Activated naive CD4-positive, alpha-beta T cell treated with anti-CD3 and anti-CD28 coated beads, Interleukin-2, amount 10 ng/mL, durations not matched to agents 7 days and 5 days (primary cell): ENCODE data around the gene EARS2.

ENCODE experiments used
- CTCF ChIA-PET: fragments of 350-600 bp; sonication (Branson Sonifier 250); formaldehyde crosslinking; loops from one replicate; lab custom pipeline; 2021; ENCODE audit warnings: antibody characterized with exemption; lab: Charles Lee
- DNase-seq: peaks from one replicate; pipeline ENCODE4 v3.0.0-alpha.2; 2020
- H3K27ac Mint-ChIP-seq: one replicate; pipeline ENCODE4 v1.8.0; 2021; ENCODE audit warnings: mild to moderate bottlenecking, moderate library complexity, mixed read lengths
- H3K27me3 Mint-ChIP-seq: one replicate; pipeline ENCODE4 v1.8.0; 2021; ENCODE audit warnings: mild to moderate bottlenecking, mixed read lengths
- H3K36me3 Mint-ChIP-seq: one replicate; pipeline ENCODE4 v1.8.0; 2021; ENCODE audit warnings: mixed read lengths
- H3K4me1 Mint-ChIP-seq: one replicate; pipeline ENCODE4 v1.8.0; 2021; ENCODE audit warnings: mixed read lengths
- H3K4me3 Mint-ChIP-seq: one replicate; pipeline ENCODE4 v1.8.0; 2021; ENCODE audit warnings: mild to moderate bottlenecking, moderate library complexity, mixed read lengths
- H3K9me3 Mint-ChIP-seq: one replicate; pipeline ENCODE4 v1.8.0; 2021; ENCODE audit warnings: mixed read lengths

Gene EARS2

GRCh38 chr16:23528644-23529310, 28.4 kb downstream of the EARS2 start:
- no peak overlapping the region for H3K27ac Mint-ChIP-seq
- H3K4me3 Mint-ChIP-seq = no peak overlapping the region
- H3K9me3 Mint-ChIP-seq = no peaks in the 10 kb centered on the region
- CTCF ChIA-PET = no interaction called here
- DNase-seq = no peak
- H3K36me3 Mint-ChIP-seq = peaks cover 17% of the 10 kb centered on the region
- no peaks in the 10 kb centered on the region for H3K4me1 Mint-ChIP-seq
- H3K27me3 Mint-ChIP-seq = no peaks in the 10 kb centered on the region

DNA sequence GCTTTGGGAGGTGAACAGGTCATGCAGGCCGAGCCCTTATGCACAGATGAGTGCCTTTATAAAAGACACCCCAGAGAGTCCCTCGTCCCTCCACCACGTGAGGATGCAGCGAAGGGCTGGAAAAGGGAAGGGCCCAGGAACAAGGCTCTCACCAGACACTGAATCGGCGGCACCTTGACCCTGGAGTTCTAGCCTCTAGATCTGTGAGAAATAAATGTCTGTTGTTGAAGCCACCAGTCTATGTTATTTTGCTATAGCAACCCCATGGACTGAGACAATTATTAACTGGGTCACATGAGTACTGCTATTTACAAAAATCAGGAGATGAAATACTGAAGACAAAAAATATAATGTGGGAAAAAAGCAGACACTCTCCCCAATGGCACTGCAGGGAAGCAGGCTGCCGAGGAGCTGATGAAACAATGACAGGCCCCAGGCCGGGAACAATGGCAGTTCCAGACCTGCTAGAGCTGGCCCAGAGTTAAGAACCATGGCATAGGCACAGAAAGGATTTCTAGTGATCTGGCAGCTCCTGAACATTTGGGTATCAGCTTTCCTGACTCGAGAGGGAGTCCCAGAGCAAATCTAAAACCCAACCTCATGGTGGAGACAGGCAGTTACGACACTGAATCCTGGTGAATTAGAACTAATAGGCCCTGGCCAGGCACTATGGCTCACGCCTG, 29.0 kb downstream of the EARS2 start:
- H3K4me3 Mint-ChIP-seq = no peak overlapping the region
- CTCF ChIA-PET = no interaction called here
- no peak for DNase-seq
- no peak overlapping the region for H3K27ac Mint-ChIP-seq
- H3K4me1 Mint-ChIP-seq = no peaks in the 10 kb centered on the region
- H3K36me3 Mint-ChIP-seq = peaks cover 17% of the 10 kb centered on the region
- no peaks in the 10 kb centered on the region for H3K9me3 Mint-ChIP-seq
- H3K27me3 Mint-ChIP-seq = no peaks in the 10 kb centered on the region

- H3K27ac Mint-ChIP-seq = no peak overlapping the region
- no peaks in the 10 kb centered on the region for H3K27me3 Mint-ChIP-seq
- DNase-seq = no peak
- peaks cover 3% of the 10 kb centered on the region for H3K4me1 Mint-ChIP-seq
- peaks cover 26% of the 10 kb centered on the region for H3K36me3 Mint-ChIP-seq
- no peak overlapping the region for H3K4me3 Mint-ChIP-seq
- CTCF ChIA-PET = no interaction called here
- no peaks in the 10 kb centered on the region for H3K9me3 Mint-ChIP-seq
Measured at GRCh38 chr16:23524886-23525285, 32.3 kb downstream of the EARS2 start.

GRCh38 chr16:23523876-23524385, 33.2 kb downstream of the EARS2 start:
- Mint-ChIP-seq H3K9me3 (no peaks in the 10 kb centered on the region), H3K27ac (no peak overlapping the region), H3K4me1 (peaks cover 3% of the 10 kb centered on the region), H3K36me3 (peaks cover 32% of the 10 kb centered on the region), H3K27me3 (no peaks in the 10 kb centered on the region), H3K4me3 (no peak overlapping the region)
- DNase-seq = no peak
- CTCF ChIA-PET = no interaction called here

DNA sequence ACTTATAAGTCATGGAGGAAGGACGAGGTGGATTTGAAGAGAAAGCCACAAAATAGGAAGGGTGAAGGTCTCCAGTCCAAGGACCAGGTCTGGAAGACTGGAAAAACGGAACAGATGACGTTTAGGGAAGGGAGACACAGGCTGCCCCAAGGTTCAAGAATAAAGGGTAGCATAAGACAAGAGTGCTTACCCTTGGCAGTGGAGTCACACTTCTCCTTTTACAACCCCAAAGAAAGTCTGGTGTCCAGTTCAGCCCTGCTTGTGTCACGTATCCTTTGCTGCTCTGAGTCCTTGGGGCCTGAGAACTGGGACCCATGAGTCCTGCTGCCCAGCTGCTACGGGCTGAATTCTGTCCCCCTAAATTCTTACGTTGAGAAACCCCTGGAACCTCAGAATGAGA, 33.8 kb downstream of the EARS2 start:
- CTCF ChIA-PET = no interaction called here
- Mint-ChIP-seq H3K9me3 (no peaks in the 10 kb centered on the region), H3K27ac (no peak overlapping the region), H3K27me3 (no peaks in the 10 kb centered on the region), H3K36me3 (peaks cover 32% of the 10 kb centered on the region), H3K4me3 (no peak overlapping the region), H3K4me1 (peaks cover 6% of the 10 kb centered on the region)
- no peak for DNase-seq

DNA sequence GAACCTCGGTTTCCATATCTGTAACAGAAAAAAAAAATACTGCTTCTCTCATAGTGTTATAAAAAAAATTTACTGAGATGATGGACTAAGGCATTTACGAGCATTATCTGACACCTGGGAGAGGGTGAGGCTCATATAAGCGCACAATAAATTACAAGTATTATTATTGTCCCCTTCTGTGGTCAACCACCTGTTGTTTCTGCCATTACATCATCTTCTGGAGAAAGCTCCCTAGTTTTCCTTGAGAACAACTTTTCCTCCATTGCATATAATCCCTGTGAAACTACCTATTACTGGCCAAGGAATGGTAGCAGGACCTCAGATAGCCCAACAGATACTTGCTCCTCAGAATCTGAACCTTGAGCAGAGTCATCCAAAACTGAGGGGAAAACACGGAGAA, 35.2 kb downstream of the EARS2 start:
- CTCF ChIA-PET = no interaction called here
- peaks cover 32% of the 10 kb centered on the region for H3K36me3 Mint-ChIP-seq

DNA sequence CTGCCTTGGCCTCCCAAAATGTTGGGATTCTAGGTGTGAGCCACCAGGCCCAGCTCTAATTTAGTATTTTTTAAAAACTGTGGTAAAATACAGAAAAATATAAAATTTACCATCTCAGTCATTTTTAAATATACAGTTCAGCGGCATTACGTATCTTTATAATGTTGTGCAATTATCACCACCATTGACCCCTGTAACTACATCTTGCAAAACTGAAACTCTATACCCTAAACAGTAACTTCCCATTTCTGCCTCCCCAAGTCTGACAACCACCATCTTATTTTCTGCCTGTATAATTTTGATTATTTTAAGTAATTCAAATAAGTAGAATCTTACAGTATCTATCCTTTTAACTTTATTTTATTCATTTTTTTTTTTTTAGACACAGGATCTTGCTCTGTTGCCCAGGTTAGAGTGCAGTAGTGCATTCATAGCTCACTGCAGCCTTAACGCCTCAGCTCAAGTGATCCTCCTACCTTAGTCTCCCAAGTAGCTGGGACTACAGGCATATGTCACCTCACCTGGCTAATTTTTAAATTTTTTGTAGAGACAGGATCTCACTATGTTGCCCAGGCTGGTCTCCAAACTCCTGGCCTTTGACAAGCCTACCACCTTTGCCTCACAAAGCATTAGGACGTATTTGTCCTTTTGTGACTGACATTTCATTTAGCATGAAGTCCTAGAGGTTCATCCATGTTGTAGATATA, 36.0 kb downstream of the EARS2 start:
- no peak overlapping the region for H3K4me3 Mint-ChIP-seq
- peaks cover 21% of the 10 kb centered on the region for H3K4me1 Mint-ChIP-seq
- H3K9me3 Mint-ChIP-seq = no peaks in the 10 kb centered on the region
- CTCF ChIA-PET = no interaction called here
- no peak for DNase-seq
- H3K36me3 Mint-ChIP-seq = peaks cover 33% of the 10 kb centered on the region
- H3K27ac Mint-ChIP-seq = no peak overlapping the region
- H3K27me3 Mint-ChIP-seq = no peaks in the 10 kb centered on the region

More for the DNA sequence above, 35.2 kb downstream of the EARS2 start:
- no peaks in the 10 kb centered on the region for H3K27me3 Mint-ChIP-seq
- H3K4me3 Mint-ChIP-seq = no peak overlapping the region
- no peak overlapping the region for H3K27ac Mint-ChIP-seq
- DNase-seq = no peak
- no peaks in the 10 kb centered on the region for H3K9me3 Mint-ChIP-seq
- H3K4me1 Mint-ChIP-seq = peaks cover 13% of the 10 kb centered on the region

- H3K4me1 Mint-ChIP-seq = peaks cover 28% of the 10 kb centered on the region
- no peak overlapping the region for H3K27ac Mint-ChIP-seq
- H3K4me3 Mint-ChIP-seq = no peak overlapping the region
- DNase-seq = no peak
- H3K36me3 Mint-ChIP-seq = peaks cover 34% of the 10 kb centered on the region
- no peaks in the 10 kb centered on the region for H3K9me3 Mint-ChIP-seq
- CTCF ChIA-PET = no interaction called here
- no peaks in the 10 kb centered on the region for H3K27me3 Mint-ChIP-seq
Measured at GRCh38 chr16:23520500-23520899, 36.6 kb downstream of the EARS2 start.

DNA sequence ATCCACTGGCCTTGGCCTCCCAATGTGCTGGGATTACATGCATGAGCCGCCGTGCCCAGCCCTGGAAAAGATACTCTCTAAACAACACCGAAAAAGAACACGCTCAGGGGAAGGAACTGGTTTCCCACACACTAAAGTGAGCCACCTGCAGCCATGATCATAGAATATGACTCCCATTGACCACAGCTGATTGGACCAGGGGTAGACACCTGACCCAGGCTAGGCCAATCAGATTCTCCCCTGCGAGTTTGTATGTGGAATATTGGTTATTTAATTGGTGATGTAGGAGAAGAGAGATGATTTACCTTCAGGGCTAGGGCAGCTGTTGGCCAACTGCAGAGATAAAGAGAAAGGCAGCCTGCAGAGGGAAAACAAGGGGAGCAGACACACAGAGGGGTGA, 37.9 kb downstream of the EARS2 start:
- peaks cover 40% of the 10 kb centered on the region for H3K4me1 Mint-ChIP-seq
- peaks cover 25% of the 10 kb centered on the region for H3K36me3 Mint-ChIP-seq
- no peak overlapping the region for H3K4me3 Mint-ChIP-seq
- no peaks in the 10 kb centered on the region for H3K27me3 Mint-ChIP-seq
- no peaks in the 10 kb centered on the region for H3K9me3 Mint-ChIP-seq
- no peak overlapping the region for H3K27ac Mint-ChIP-seq
- CTCF ChIA-PET = no interaction called here
- no peak for DNase-seq

- H3K27me3 Mint-ChIP-seq = no peaks in the 10 kb centered on the region
- H3K4me3 Mint-ChIP-seq = no peak overlapping the region
- peaks cover 19% of the 10 kb centered on the region for H3K36me3 Mint-ChIP-seq
- H3K27ac Mint-ChIP-seq = no peak overlapping the region
- CTCF ChIA-PET = no interaction called here
- peaks cover 46% of the 10 kb centered on the region for H3K4me1 Mint-ChIP-seq
- H3K9me3 Mint-ChIP-seq = no peaks in the 10 kb centered on the region
- no peak for DNase-seq
Measured at GRCh38 chr16:23518435-23518891, 38.7 kb downstream of the EARS2 start.

- Mint-ChIP-seq H3K4me1 (peaks cover 55% of the 10 kb centered on the region), H3K27ac (peak overlapping the region; percentile 60), H3K27me3 (peaks cover 3% of the 10 kb centered on the region), H3K36me3 (peaks cover 10% of the 10 kb centered on the region), H3K4me3 (no peak overlapping the region), H3K9me3 (no peaks in the 10 kb centered on the region)
- DNase-seq = no peak
- CTCF ChIA-PET = no interaction called here
Measured at GRCh38 chr16:23516366-23517137, 40.6 kb downstream of the EARS2 start.

- no peak for DNase-seq
- H3K27me3 Mint-ChIP-seq = peaks cover 3% of the 10 kb centered on the region
- H3K36me3 Mint-ChIP-seq = peaks cover 9% of the 10 kb centered on the region
- CTCF ChIA-PET = no interaction called here
- peaks cover 59% of the 10 kb centered on the region for H3K4me1 Mint-ChIP-seq
- H3K4me3 Mint-ChIP-seq = no peak overlapping the region
- H3K9me3 Mint-ChIP-seq = no peaks in the 10 kb centered on the region
- peak overlapping the region; percentile 60 for H3K27ac Mint-ChIP-seq
Measured at GRCh38 chr16:23515881-23516280, 41.3 kb downstream of the EARS2 start.

DNA sequence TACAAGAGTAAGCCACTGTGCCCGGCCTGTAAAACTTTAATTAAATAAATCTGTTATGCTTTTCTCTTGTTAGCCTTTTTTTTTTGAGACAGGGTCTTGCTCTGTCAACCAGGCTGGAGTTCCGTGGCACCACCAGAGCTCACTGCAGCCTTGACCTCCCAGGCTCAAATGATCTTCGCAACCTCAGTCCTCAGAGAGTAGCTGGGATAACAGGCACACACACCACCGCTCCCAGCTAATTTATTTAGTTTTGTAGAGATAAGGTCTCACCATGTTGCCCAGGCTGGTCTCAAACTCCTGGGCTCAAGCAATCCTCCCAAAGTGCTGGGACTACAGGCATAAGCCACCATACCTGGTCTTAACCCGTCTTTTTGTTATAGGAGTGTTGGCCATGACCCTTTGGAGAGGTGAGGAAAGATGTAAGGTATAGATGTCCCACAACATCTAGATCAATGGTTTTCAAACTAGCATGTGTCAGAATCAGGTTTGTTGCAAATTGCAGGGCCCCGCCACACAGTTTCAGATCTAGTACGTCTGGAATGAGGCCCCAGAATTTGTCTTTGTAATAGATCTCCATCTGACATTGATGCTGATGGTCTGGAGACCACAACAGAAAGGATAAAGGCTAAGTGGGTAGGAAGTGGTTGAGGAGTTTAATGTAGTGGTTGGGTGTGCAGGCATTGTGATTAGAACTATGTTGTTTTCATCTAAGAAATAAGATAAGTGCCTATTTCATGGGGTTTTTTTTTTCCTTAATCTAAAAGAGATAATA, 42.6 kb downstream of the EARS2 start:
- Mint-ChIP-seq H3K4me3 (peak overlapping the region; percentile 9), H3K9me3 (no peaks in the 10 kb centered on the region), H3K27me3 (peaks cover 3% of the 10 kb centered on the region), H3K4me1 (peaks cover 60% of the 10 kb centered on the region), H3K27ac (peak overlapping the region; percentile 50), H3K36me3 (peaks cover 9% of the 10 kb centered on the region)
- DNase-seq = peak; percentile 68
- CTCF ChIA-PET = interaction anchor here (0.7 to 1.7 kb wide), 2 partner anchors 10 to 82 kb away, joined by 3 read pairs; no protein-coding TSS in a partner anchor
